Neural cell (in vitro differentiated cells): Measurements from ENCODE around the gene HDAC9. TPM values are rescaled to one million over a fixed set of nuclear protein-coding genes. Genes with fewer than 3 reads are reported as not detected.

Source experiments
- H2AFZ ChIP-seq: fragments of 200-600, 300-800 bp; sonication (generic), shearing (Covaris generic); 2 replicates; pipeline ENCODE4 v1.6.0; 2014; ENCODE audit warnings: low read depth, mild to moderate bottlenecking, antibody characterized with exemption, low read length, moderate library complexity
- H3F3A ChIP-seq: fragments of 200-600 bp; shearing (Covaris generic); 2 replicates; pipeline ENCODE4 v1.6.1; 2016; ENCODE audit warnings: mild to moderate bottlenecking, moderate library complexity, mixed read lengths, antibody characterized with exemption, low read length; ENCODE audit not compliant: insufficient read depth, poor library complexity, severe bottlenecking
- H3K27ac ChIP-seq: fragments of 200-600, 300-800 bp; sonication (generic), shearing (Covaris generic); 2 replicates; pipeline ENCODE4 v1.5.1; 2014; ENCODE audit warnings: mild to moderate bottlenecking, low read length, moderate library complexity
- H3K27me3 ChIP-seq: fragments of 300-800, 200-600 bp; sonication (generic), shearing (Covaris generic); 2 replicates; pipeline ENCODE4 v1.6.0; 2014; ENCODE audit warnings: mild to moderate bottlenecking, low read depth, low read length, moderate library complexity; ENCODE audit not compliant: insufficient read depth
- H3K36me3 ChIP-seq: fragments of 300-800, 200-600 bp; sonication (generic), shearing (Covaris generic); 2 replicates; pipeline ENCODE4 v1.5.1; 2014; ENCODE audit warnings: mild to moderate bottlenecking, antibody characterized with exemption, low read length, moderate library complexity; ENCODE audit not compliant: insufficient read depth
- H3K4me2 ChIP-seq: fragments of 300-800, 200-600 bp; sonication (generic), shearing (Covaris generic); 2 replicates; pipeline ENCODE4 v1.6.0; 2014; ENCODE audit warnings: mild to moderate bottlenecking, low read length
- H3K4me3 ChIP-seq: fragments of 300-800, 200-600 bp; sonication (generic), shearing (Covaris generic); 2 replicates; pipeline ENCODE4 v1.5.1; 2014; ENCODE audit warnings: mild to moderate bottlenecking, low read length, moderate library complexity
- H3K79me2 ChIP-seq: fragments of 200-600 bp; shearing (Covaris generic); replicated peaks from 2 replicates; pipeline ENCODE4 v1.6.0; 2014; ENCODE audit warnings: mild to moderate bottlenecking, low read length, moderate library complexity; ENCODE audit not compliant: insufficient read depth
- H3K9ac ChIP-seq: fragments of 300-800, 200-600 bp; sonication (generic), shearing (Covaris generic); 2 replicates; pipeline ENCODE4 v1.6.1; 2016; ENCODE audit warnings: mild to moderate bottlenecking, low read length, mixed read lengths
- H3K9me2 ChIP-seq: fragments of 200-600 bp; shearing (Covaris generic); 2 replicates; pipeline ENCODE4 v1.6.1; 2016; ENCODE audit warnings: mild to moderate bottlenecking, low read length, mixed read lengths; ENCODE audit not compliant: insufficient read depth
- H3K9me3 ChIP-seq: fragments of 200-600, 300-800 bp; sonication (generic), shearing (Covaris generic); 2 replicates; pipeline ENCODE4 v1.6.1; 2016; ENCODE audit warnings: mild to moderate bottlenecking, mixed run types, low read length, moderate library complexity, mixed read lengths
- H4K20me1 ChIP-seq: fragments of 200-600 bp; shearing (Covaris generic); 2 replicates; pipeline ENCODE4 v1.6.1; 2016; ENCODE audit warnings: mild to moderate bottlenecking, mixed run types; ENCODE audit not compliant: insufficient read depth
- EP300 ChIP-seq: fragments of 450-650 bp; conservative IDR thresholded peaks from 2 replicates; pipeline ENCODE4 v1.6.1; 2014; ENCODE audit warnings: antibody characterized with exemption, mild to moderate bottlenecking, moderate library complexity; ENCODE audit not compliant: poor library complexity, severe bottlenecking
- EZH2 ChIP-seq: fragments of 200-600, 300-800 bp; shearing (Covaris generic), sonication (generic); IDR thresholded peaks from 2 replicates; pipeline ENCODE4 v1.6.1; 2014; ENCODE audit warnings: antibody characterized with exemption, low read length, borderline replicate concordance, mild to moderate bottlenecking; ENCODE audit not compliant: insufficient read depth, poor library complexity, severe bottlenecking
- MXI1 ChIP-seq: fragments of 450-650 bp; conservative IDR thresholded peaks from 2 replicates; pipeline ENCODE4 v1.6.1; 2014; ENCODE audit warnings: antibody characterized with exemption, mild to moderate bottlenecking; ENCODE audit not compliant: poor library complexity, severe bottlenecking
- POLR2AphosphoS5 ChIP-seq: IDR thresholded peaks from 2 replicates; pipeline ENCODE4 v1.6.1; 2012
- RAD21 ChIP-seq: fragments of 450-650 bp; conservative IDR thresholded peaks from 2 replicates; pipeline ENCODE4 v1.6.1; 2014; ENCODE audit warnings: antibody characterized with exemption, mild to moderate bottlenecking, moderate library complexity
- SMC3 ChIP-seq: fragments of 450-650 bp; conservative IDR thresholded peaks from 2 replicates; pipeline ENCODE4 v1.6.1; 2014; ENCODE audit warnings: antibody characterized with exemption, mild to moderate bottlenecking, moderate library complexity; ENCODE audit not compliant: poor library complexity
- TAF1 ChIP-seq: IDR thresholded peaks from 2 replicates; pipeline ENCODE4 v1.6.1; 2012; ENCODE audit warnings: low read depth
- polyA plus RNA-seq: library from polyadenylated mRNA; depleted of rRNA; stranded (reverse); fragments of >200 nt; gene quantifications from 2 replicates; pipeline ENCODE4 v1.2.3, GENCODE V29; 2014
- TF ChIP-seq, protein P1 (sequence below): IDR thresholded peaks from 2 replicates; pipeline ENCODE4 v1.6.1; 2012; ENCODE audit warnings: borderline replicate concordance
- TF ChIP-seq, protein P2 (sequence below): fragments of 450-650 bp; IDR thresholded peaks from 2 replicates; pipeline ENCODE4 v1.5.1; 2014; ENCODE audit warnings: antibody characterized with exemption, mild to moderate bottlenecking, moderate library complexity; ENCODE audit not compliant: poor library complexity, severe bottlenecking

HDAC9 gene
- polyA plus RNA-seq, 1 donor from 2014 or later, result 15.9 TPM

DNA sequence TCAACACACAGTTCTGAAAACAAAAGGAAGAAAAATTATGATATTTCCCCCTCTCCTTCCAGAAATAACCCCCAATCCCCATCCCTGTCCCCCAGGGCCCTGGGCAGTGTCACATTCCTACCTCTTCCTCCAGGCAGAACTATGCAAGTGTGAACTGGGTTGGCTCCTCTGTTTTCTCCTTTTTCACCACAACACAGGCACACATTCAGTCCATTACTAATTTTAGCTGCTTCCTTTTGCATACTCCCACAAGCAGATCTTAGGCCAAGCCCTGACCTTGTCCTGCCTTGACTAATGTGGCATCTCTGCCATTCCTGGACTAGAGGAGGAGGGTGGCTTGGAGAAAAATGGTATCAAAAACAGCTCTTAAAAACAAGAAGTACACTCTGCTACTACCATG lies 208.1 kb downstream of the HDAC9 start:
- H3F3A ChIP-seq, result no peaks in the 10 kb centered on the region
- H3K27me3 ChIP-seq, result no peaks in the 10 kb centered on the region
- no peaks in the 10 kb centered on the region for H3K79me2 ChIP-seq
- H3K9ac ChIP-seq, result no peak overlapping the region
- no peaks in the 10 kb centered on the region for H4K20me1 ChIP-seq
- no peak overlapping the region for H2AFZ ChIP-seq
- H3K4me2 ChIP-seq, result no peak overlapping the region
- no peaks in the 10 kb centered on the region for H3K36me3 ChIP-seq
- no peak overlapping the region for H3K4me3 ChIP-seq
- TF ChIP-seq EZH2, result no peak
- TF ChIP-seq, protein P1, sequence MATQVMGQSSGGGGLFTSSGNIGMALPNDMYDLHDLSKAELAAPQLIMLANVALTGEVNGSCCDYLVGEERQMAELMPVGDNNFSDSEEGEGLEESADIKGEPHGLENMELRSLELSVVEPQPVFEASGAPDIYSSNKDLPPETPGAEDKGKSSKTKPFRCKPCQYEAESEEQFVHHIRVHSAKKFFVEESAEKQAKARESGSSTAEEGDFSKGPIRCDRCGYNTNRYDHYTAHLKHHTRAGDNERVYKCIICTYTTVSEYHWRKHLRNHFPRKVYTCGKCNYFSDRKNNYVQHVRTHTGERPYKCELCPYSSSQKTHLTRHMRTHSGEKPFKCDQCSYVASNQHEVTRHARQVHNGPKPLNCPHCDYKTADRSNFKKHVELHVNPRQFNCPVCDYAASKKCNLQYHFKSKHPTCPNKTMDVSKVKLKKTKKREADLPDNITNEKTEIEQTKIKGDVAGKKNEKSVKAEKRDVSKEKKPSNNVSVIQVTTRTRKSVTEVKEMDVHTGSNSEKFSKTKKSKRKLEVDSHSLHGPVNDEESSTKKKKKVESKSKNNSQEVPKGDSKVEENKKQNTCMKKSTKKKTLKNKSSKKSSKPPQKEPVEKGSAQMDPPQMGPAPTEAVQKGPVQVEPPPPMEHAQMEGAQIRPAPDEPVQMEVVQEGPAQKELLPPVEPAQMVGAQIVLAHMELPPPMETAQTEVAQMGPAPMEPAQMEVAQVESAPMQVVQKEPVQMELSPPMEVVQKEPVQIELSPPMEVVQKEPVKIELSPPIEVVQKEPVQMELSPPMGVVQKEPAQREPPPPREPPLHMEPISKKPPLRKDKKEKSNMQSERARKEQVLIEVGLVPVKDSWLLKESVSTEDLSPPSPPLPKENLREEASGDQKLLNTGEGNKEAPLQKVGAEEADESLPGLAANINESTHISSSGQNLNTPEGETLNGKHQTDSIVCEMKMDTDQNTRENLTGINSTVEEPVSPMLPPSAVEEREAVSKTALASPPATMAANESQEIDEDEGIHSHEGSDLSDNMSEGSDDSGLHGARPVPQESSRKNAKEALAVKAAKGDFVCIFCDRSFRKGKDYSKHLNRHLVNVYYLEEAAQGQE, result no peak
- no peak for TF ChIP-seq SMC3
- no peak for TF ChIP-seq EP300
- TF ChIP-seq MXI1, result no peak
- TF ChIP-seq TAF1, result no peak
- TF ChIP-seq POLR2AphosphoS5, result no peak
- TF ChIP-seq, protein P2, sequence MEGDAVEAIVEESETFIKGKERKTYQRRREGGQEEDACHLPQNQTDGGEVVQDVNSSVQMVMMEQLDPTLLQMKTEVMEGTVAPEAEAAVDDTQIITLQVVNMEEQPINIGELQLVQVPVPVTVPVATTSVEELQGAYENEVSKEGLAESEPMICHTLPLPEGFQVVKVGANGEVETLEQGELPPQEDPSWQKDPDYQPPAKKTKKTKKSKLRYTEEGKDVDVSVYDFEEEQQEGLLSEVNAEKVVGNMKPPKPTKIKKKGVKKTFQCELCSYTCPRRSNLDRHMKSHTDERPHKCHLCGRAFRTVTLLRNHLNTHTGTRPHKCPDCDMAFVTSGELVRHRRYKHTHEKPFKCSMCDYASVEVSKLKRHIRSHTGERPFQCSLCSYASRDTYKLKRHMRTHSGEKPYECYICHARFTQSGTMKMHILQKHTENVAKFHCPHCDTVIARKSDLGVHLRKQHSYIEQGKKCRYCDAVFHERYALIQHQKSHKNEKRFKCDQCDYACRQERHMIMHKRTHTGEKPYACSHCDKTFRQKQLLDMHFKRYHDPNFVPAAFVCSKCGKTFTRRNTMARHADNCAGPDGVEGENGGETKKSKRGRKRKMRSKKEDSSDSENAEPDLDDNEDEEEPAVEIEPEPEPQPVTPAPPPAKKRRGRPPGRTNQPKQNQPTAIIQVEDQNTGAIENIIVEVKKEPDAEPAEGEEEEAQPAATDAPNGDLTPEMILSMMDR, result no peak
- H3K9me3 ChIP-seq, result no peaks in the 10 kb centered on the region
- no peaks in the 10 kb centered on the region for H3K9me2 ChIP-seq
- H3K27ac ChIP-seq, result no peak overlapping the region

DNA sequence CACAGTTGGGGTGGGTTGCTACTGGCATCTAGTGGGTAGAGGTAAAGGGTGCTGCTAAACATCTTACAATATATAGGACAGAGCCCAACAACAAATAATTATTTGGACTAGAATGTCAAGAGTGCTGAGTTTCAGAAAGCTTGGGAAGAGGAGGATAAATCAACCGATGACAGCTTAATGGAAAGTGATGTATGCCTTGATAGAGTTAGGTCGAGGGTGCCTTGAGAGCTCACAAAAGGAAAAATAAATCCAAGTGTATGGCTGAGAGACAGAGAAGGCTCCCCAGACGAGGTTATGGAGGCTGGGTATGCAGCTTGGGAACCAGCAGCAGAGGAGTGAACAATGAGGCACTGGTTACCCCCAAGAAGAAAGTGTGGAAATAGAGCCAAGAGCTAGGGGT lies 211.1 kb downstream of the HDAC9 start:
- Histone ChIP-seq H3K27me3 (no peaks in the 10 kb centered on the region), H3K27ac (no peak overlapping the region), H3F3A (no peaks in the 10 kb centered on the region), H3K4me2 (no peak overlapping the region), H3K79me2 (no peaks in the 10 kb centered on the region), H2AFZ (no peak overlapping the region), H3K4me3 (no peak overlapping the region), H3K36me3 (no peaks in the 10 kb centered on the region), H4K20me1 (no peaks in the 10 kb centered on the region), H3K9me3 (no peaks in the 10 kb centered on the region), H3K9me2 (no peaks in the 10 kb centered on the region), H3K9ac (no peak overlapping the region)
- TF ChIP-seq, protein P2, result no peak
- TF ChIP-seq POLR2AphosphoS5, result no peak
- TF ChIP-seq, protein P1, result no peak
- TF ChIP-seq EZH2, result no peak
- no peak for TF ChIP-seq MXI1
- no peak for TF ChIP-seq EP300
- TF ChIP-seq SMC3, result no peak
- no peak for TF ChIP-seq RAD21
- no peak for TF ChIP-seq TAF1
